Measurements from ENCODE around the gene AP1B1.

The AP1B1 gene

GRCh38 chr22:29325356-29325755, 63.0 kb downstream of the AP1B1 start:
- TF ChIP-seq CTCF (IDR thresholded peaks at IDR 0.05; ENCODE audit: extremely low read depth, missing control alignments): no peak
- no peak for DNase-seq (ENCODE audit: low spot score)

GRCh38 chr22:29323641-29324040, 64.7 kb downstream of the AP1B1 start:
- no peak for TF ChIP-seq CTCF (IDR thresholded peaks at IDR 0.05; ENCODE audit: extremely low read depth, missing control alignments)
- DNase-seq (ENCODE audit: low spot score): no peak

- TF ChIP-seq CTCF (IDR thresholded peaks at IDR 0.05; ENCODE audit: extremely low read depth, missing control alignments): no peak
- DNase-seq (ENCODE audit: low spot score): no peak
These were observed 67.8 kb downstream of the AP1B1 start for GRCh38 chr22:29320546-29320945.

GRCh38 chr22:29319072-29319471, 69.3 kb downstream of the AP1B1 start:
- TF ChIP-seq CTCF (IDR thresholded peaks at IDR 0.05; ENCODE audit: extremely low read depth, missing control alignments): no peak
- DNase-seq (ENCODE audit: low spot score): no peak

DNA sequence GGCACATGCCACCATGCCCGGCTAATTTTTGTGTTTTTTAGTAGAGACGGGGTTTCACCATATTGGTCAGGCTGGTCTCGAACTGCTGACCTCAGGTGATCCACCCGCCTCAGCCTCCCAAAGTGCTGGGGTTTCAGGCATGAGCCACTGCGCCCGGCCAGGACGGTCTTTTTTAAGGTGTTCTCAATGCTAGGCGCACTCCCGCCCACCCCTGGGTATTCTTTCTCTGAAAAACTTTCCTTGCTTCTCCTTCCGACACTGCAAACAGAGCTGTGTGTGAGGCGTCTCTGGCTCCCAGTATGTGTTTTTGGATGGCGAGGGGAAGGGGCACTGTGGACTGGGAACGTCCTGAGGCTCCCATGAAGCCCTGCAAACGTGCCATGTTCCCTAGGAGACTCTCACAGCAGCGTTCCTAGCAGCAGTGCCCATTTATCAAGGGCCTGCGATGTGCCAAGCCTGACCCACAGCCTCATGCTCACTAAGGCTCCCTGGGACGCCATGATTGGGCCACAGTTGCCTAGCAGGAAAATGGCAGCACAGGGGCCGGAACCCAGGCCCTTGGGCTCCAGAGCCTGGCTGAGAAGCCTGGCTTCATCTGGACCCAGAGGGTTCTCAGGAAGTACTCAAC, 70.4 kb downstream of the AP1B1 start:
- no peak for TF ChIP-seq CTCF (IDR thresholded peaks at IDR 0.05; ENCODE audit: extremely low read depth, missing control alignments)
- no peak for DNase-seq (ENCODE audit: low spot score)

DNA sequence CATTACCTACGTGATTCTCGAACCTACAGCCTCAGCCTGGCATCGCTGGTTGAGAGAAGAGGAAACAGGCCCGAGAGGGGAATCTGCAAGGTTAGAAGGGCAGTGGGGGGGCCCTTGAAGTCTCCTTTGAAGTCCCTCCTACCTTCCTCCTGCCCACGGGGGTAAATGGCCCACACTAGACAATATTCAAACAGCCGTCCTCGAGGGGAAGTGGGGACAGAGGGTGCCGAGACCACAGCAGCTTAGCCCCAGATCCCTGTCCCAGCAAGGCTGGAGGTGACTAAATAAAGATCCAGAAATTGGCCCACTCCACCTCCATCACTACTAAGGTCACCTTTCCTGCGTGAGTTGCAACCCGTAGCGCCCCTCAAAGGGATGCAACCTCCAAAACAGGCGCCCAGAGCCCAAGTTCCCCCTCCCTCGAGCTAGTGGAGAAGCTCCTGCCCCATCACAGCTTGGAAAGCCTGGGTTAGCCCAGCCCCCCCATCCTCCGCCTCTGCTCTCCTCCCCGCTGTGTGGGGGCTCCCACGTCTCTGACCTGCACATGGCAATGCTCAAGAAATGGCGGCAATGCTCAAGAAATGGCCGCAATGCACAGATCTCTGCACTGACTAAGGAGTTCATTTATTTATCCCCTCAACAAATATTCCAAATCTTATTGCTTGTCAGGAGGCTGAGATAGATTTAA, 72.1 kb downstream of the AP1B1 start:
- no peak for DNase-seq (ENCODE audit: low spot score)
- no peak for TF ChIP-seq CTCF (IDR thresholded peaks at IDR 0.05; ENCODE audit: extremely low read depth, missing control alignments)

DNA sequence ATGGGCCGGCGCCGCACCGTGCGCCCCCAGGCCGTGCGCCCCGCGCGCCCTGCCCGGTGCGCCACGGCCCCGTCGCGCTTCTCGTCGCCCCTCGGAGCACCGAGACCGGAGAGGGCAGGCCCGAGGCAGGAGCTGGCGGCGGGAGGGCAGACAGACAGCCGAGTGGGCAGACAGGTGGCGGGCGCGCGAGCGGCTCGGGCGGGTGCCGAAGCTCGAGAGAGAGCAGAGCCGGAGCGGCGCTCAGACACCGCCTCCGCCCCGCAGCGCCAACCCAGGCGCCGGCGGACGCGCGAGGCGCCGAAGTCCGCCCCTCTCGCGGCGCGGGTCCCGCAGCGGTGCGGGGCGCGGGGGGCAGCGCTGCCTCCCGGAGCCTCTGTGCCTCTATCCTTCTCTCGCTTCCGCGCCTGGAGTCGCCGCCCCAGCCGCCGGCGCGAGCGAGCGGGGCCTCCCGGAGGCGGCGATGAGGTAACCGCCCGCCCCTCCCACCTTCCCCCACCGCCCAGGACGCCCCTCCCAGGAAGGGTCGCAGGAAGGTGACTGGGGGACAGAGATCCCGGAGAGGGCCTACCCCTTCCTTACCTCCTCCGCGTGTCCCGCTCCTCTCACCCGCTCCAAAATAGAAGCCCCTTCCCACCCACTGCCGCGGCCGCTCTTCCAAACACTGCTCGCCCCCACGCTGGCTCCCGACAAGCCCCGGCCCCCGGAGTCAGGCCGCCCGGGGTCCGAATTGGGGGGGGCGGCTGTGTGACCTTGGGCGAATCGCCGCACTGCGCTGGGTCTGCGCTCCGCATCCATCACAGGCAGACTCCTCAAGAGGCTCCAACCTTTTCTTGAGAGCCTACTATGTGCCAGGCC, 72.9 kb downstream of the AP1B1 start, which contains the start of gene RASL10A:
Gene RASL10A, minus strand, starts transcription at position 412 of the 855 bp plus-strand sequence. CDS start 451 bp downstream, outside the sequence.
- peak; percentile 67 for DNase-seq (ENCODE audit: low spot score)
- no peak for TF ChIP-seq CTCF (IDR thresholded peaks at IDR 0.05; ENCODE audit: extremely low read depth, missing control alignments)
